Activated naive CD4-positive, alpha-beta T cell treated with anti-CD3 and anti-CD28 coated beads for 36 hours (primary cell): ENCODE results near the gene TMEM235. TPM values are rescaled to one million over a fixed set of nuclear protein-coding genes. Genes with fewer than 3 reads are reported as not detected.
"Not testable (repeated sequence)": the region's sequence is repeated elsewhere in the genome, so short reads cannot be mapped to it uniquely, and the experiment has no call there.

Experiments
- CTCF ChIA-PET: fragments of 350-600 bp; sonication (Branson Sonifier 250); formaldehyde crosslinking; loops from one replicate; lab custom pipeline; 2021; ENCODE audit warnings: antibody characterized with exemption; lab: Charles Lee
- DNase-seq: peaks from one replicate; pipeline ENCODE4 v3.0.0-alpha.2; 2020
- H3K27ac Mint-ChIP-seq: one replicate; pipeline ENCODE4 v1.8.0; 2021; ENCODE audit warnings: mild to moderate bottlenecking, mixed read lengths
- H3K27me3 Mint-ChIP-seq: one replicate; pipeline ENCODE4 v1.8.0; 2021; ENCODE audit warnings: low read depth, mixed read lengths
- H3K36me3 Mint-ChIP-seq: one replicate; pipeline ENCODE4 v1.8.0; 2021; ENCODE audit warnings: low read depth, mixed read lengths
- H3K4me1 Mint-ChIP-seq: one replicate; pipeline ENCODE4 v1.8.0; 2021; ENCODE audit warnings: low read depth, mixed read lengths
- H3K4me3 Mint-ChIP-seq: one replicate; pipeline ENCODE4 v1.8.0; 2021; ENCODE audit warnings: mild to moderate bottlenecking, moderate library complexity, mixed read lengths
- H3K9me3 Mint-ChIP-seq: one replicate; pipeline ENCODE4 v1.8.0; 2021; ENCODE audit warnings: mixed read lengths
- intact Hi-C: fragments of 100-400 bp; cut with micrococcal nuclease; formaldehyde crosslinking; loops from one replicate; pipeline ENCODE4 v1.15.1; 2023
- total RNA-seq, 2 experiments: library from RNA; stranded (reverse); gene quantifications; one replicate each; pipeline ENCODE4 v1.2.3, GENCODE V29; 2021

Gene TMEM235
- total RNA-seq, 2 experiments from 2014 or later: not detected

- no peak overlapping the region for H3K4me3 Mint-ChIP-seq
- intact Hi-C loops: no loop called here
- H3K4me1 Mint-ChIP-seq: peaks cover 18% of the 10 kb centered on the region
- H3K36me3 Mint-ChIP-seq: no peaks in the 10 kb centered on the region
- H3K27me3 Mint-ChIP-seq: no peaks in the 10 kb centered on the region
- CTCF ChIA-PET: interaction anchor here (0.6 kb wide), 1 partner anchor 32 kb away, joined by 3 read pairs; no protein-coding TSS in a partner anchor
- no peak for DNase-seq
- no peak overlapping the region for H3K27ac Mint-ChIP-seq
- no peaks in the 10 kb centered on the region for H3K9me3 Mint-ChIP-seq
These were observed 15.9 kb downstream of the TMEM235 start for GRCh38 chr17:78247304-78247703.

- CTCF ChIA-PET: interaction anchor here (0.6 to 1.3 kb wide), 4 partner anchors 11 to 206 kb away, joined by 3 to 5 read pairs (median 3); no protein-coding TSS in a partner anchor
- Mint-ChIP-seq H3K27me3 (no peaks in the 10 kb centered on the region), H3K4me1 (peaks cover 27% of the 10 kb centered on the region), H3K27ac (no peak overlapping the region), H3K9me3 (no peaks in the 10 kb centered on the region), H3K36me3 (no peaks in the 10 kb centered on the region), H3K4me3 (no peak overlapping the region)
- no peak for DNase-seq
- intact Hi-C loops: no loop called here
These were observed 16.9 kb downstream of the TMEM235 start for GRCh38 chr17:78248051-78248914.

- Mint-ChIP-seq H3K4me1 (peaks cover 29% of the 10 kb centered on the region), H3K4me3 (no peak overlapping the region), H3K27ac (no peak overlapping the region), H3K36me3 (no peaks in the 10 kb centered on the region), H3K27me3 (no peaks in the 10 kb centered on the region), H3K9me3 (no peaks in the 10 kb centered on the region)
- CTCF ChIA-PET: interaction anchor here (0.6 to 3.6 kb wide), 13 partner anchors 10 to 231 kb away, joined by 3 to 30 read pairs (median 5); partner anchors contain the start of genes SOCS3 and TK1
- intact Hi-C loops: no loop called here
- DNase-seq: no peak
These were observed 17.8 kb downstream of the TMEM235 start for GRCh38 chr17:78249074-78249817.

- peaks cover 2% of the 10 kb centered on the region for H3K9me3 Mint-ChIP-seq
- no peaks in the 10 kb centered on the region for H3K36me3 Mint-ChIP-seq
- intact Hi-C loops: loop anchor here (2.0 to 5.0 kb wide), 5 partner anchors 23 to 592 kb away; partner anchors contain the start of gene USP36
- no peak overlapping the region for H3K27ac Mint-ChIP-seq
- no peak for DNase-seq
- H3K27me3 Mint-ChIP-seq: no peaks in the 10 kb centered on the region
- CTCF ChIA-PET: interaction anchor here (0.6 to 3.6 kb wide), 31 partner anchors 8 to 791 kb away, joined by 3 to 30 read pairs (median 5); partner anchors contain the start of genes SOCS3 and TK1
- H3K4me3 Mint-ChIP-seq: no peak overlapping the region
- H3K4me1 Mint-ChIP-seq: peaks cover 32% of the 10 kb centered on the region
These were observed 18.7 kb downstream of the TMEM235 start for GRCh38 chr17:78249818-78250806.

- peaks cover 2% of the 10 kb centered on the region for H3K9me3 Mint-ChIP-seq
- peak overlapping the region; percentile 75 for H3K4me3 Mint-ChIP-seq
- CTCF ChIA-PET: interaction anchor here (0.5 to 3.6 kb wide), 46 partner anchors 9 to 890 kb away, joined by 3 to 30 read pairs (median 4); partner anchors contain the start of gene SOCS3
- intact Hi-C loops: loop anchor here (1.0 to 5.0 kb wide), 9 partner anchors 22 to 591 kb away; partner anchors contain the start of gene USP36
- peak; percentile 93 for DNase-seq
- peaks cover 35% of the 10 kb centered on the region for H3K4me1 Mint-ChIP-seq
- H3K27ac Mint-ChIP-seq: peak overlapping the region; percentile 67
- no peaks in the 10 kb centered on the region for H3K36me3 Mint-ChIP-seq
- no peaks in the 10 kb centered on the region for H3K27me3 Mint-ChIP-seq
These were observed 19.7 kb downstream of the TMEM235 start for GRCh38 chr17:78250891-78251772.

GRCh38 chr17:78251773-78252103, 20.3 kb downstream of the TMEM235 start:
- intact Hi-C loops: loop anchor here (1.0 to 5.0 kb wide), 9 partner anchors 21 to 591 kb away; partner anchors contain the start of gene USP36
- no peaks in the 10 kb centered on the region for H3K27me3 Mint-ChIP-seq
- peak overlapping the region; percentile 67 for H3K27ac Mint-ChIP-seq
- H3K4me1 Mint-ChIP-seq: peaks cover 41% of the 10 kb centered on the region
- H3K9me3 Mint-ChIP-seq: peaks cover 2% of the 10 kb centered on the region
- no peak for DNase-seq
- no peaks in the 10 kb centered on the region for H3K36me3 Mint-ChIP-seq
- H3K4me3 Mint-ChIP-seq: peak overlapping the region; percentile 75
- CTCF ChIA-PET: interaction anchor here (0.5 to 3.6 kb wide), 36 partner anchors 10 to 890 kb away, joined by 3 to 30 read pairs (median 4); partner anchors contain the start of gene SOCS3

- peak overlapping the region; percentile 60 for H3K27ac Mint-ChIP-seq
- peaks cover 43% of the 10 kb centered on the region for H3K4me1 Mint-ChIP-seq
- H3K4me3 Mint-ChIP-seq: peak overlapping the region; percentile 75
- intact Hi-C loops: loop anchor here (5.0 kb wide), 2 partner anchors 485 to 590 kb away; partner anchors contain the start of gene USP36
- no peaks in the 10 kb centered on the region for H3K36me3 Mint-ChIP-seq
- peaks cover 2% of the 10 kb centered on the region for H3K9me3 Mint-ChIP-seq
- CTCF ChIA-PET: interaction anchor here (0.6 to 3.6 kb wide), 18 partner anchors 10 to 891 kb away, joined by 3 to 30 read pairs (median 6); partner anchors contain the start of gene SOCS3
- peak; percentile 81 for DNase-seq
- no peaks in the 10 kb centered on the region for H3K27me3 Mint-ChIP-seq
These were observed 20.7 kb downstream of the TMEM235 start for GRCh38 chr17:78252111-78252634.

- H3K9me3 Mint-ChIP-seq: peaks cover 2% of the 10 kb centered on the region
- H3K27ac Mint-ChIP-seq: peak overlapping the region; percentile 77
- peaks cover 51% of the 10 kb centered on the region for H3K4me1 Mint-ChIP-seq
These were observed 21.5 kb downstream of the TMEM235 start for GRCh38 chr17:78252701-78253635.

GRCh38 chr17:78253636-78253945, 22.2 kb downstream of the TMEM235 start:
- not testable (repeated sequence) for H3K9me3 Mint-ChIP-seq, DNase-seq, H3K36me3 Mint-ChIP-seq, H3K27me3 Mint-ChIP-seq
- H3K27ac Mint-ChIP-seq: peak overlapping the region; percentile 75
- CTCF ChIA-PET: interaction anchor here (0.8 kb wide), 1 partner anchor 169 kb away, joined by 3 read pairs; no protein-coding TSS in a partner anchor
- H3K4me3 Mint-ChIP-seq: peak overlapping the region; percentile 75
- intact Hi-C loops: loop anchor here (5.0 kb wide), 2 partner anchors 484 to 589 kb away; partner anchors contain the start of gene USP36
- H3K4me1 Mint-ChIP-seq: peaks cover 54% of the 10 kb centered on the region

More at GRCh38 chr17:78252701-78253635, 21.5 kb downstream of the TMEM235 start:
- peak; percentile 33 for DNase-seq
- intact Hi-C loops: loop anchor here (5.0 kb wide), 2 partner anchors 484 to 589 kb away; partner anchors contain the start of gene USP36
- Mint-ChIP-seq H3K4me3 (peak overlapping the region; percentile 75), H3K36me3 (no peaks in the 10 kb centered on the region), H3K27me3 (no peaks in the 10 kb centered on the region)
- CTCF ChIA-PET: interaction anchor here (0.8 to 1.9 kb wide), 3 partner anchors 163 to 168 kb away, joined by 3 to 6 read pairs (median 5); no protein-coding TSS in a partner anchor
